Measurements from ENCODE around the gene UBE2R2.
A peak's percentile ranks its signal among the peaks of the same experiment; 100 is the strongest.
"Not testable (repeated sequence)": the region's sequence is repeated elsewhere in the genome, so short reads cannot be mapped to it uniquely, and the experiment has no call there.

The UBE2R2 gene

DNA sequence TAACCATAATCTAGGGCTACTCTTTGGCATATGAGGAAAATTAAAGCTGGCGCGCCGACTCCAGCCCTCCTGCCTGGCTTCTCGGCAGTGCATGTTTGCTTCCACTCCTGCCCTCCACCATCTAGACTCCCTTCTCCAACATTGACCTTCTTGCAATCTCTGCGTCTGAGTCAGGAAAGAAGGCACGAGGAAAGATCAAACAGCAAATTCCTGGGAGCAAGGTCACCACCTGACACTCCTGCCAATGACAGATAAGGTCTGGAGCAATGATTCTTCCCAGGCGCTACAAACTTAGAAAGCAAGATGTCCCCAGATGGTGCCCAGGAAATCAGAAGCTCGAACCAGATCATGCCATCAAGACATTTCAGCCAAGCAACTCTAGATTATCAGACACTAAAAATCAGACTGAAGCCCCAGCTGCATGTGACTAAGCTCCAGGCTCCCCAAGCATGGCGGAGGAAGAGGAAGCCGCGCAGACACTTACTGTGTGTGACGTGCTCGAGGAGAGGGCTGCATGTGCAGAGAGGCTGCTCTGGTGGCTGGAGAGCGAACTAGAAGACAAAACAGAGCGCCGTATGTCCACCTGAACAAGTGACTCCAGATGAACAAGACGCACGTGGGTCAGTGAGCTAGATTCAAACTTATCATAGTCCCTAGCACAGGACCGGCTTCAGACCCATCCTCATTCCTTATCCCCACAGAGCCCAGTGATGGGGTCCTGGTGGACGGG, 115.3 kb downstream of the UBE2R2 start:
- DNase-seq, result no peak

DNA sequence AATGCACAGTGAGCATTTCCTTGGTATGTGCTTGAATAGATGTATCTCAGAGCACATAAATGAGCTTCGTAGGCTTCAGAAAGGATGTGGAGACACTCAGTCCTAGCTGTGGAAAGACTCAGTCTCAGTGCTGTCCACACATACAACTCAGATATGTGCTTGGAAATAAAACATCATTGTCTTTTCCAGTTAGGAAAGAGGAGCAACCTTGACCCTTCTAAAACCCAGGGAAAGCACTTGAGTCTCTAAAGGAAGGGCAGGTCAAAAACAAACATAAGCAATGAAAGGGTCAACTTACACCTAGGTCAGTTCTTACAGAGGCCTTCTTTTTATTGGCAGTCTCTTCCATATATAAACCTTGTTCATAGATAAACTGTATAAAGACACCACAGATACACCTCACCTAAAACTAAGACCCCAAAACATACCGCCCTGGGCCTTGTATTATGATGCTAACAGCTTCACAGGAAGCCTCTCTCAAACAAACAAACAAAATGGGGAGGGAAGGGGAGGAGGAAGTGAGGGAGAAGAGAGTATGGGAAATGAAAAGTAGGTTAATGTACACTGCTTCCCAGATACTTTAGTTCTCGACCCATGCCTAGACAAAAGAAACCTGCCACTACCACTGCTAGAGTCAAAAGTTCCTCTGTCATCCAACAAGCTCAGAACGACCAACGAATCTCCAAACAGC, 117.4 kb downstream of the UBE2R2 start:
- DNase-seq, result no peak

DNA sequence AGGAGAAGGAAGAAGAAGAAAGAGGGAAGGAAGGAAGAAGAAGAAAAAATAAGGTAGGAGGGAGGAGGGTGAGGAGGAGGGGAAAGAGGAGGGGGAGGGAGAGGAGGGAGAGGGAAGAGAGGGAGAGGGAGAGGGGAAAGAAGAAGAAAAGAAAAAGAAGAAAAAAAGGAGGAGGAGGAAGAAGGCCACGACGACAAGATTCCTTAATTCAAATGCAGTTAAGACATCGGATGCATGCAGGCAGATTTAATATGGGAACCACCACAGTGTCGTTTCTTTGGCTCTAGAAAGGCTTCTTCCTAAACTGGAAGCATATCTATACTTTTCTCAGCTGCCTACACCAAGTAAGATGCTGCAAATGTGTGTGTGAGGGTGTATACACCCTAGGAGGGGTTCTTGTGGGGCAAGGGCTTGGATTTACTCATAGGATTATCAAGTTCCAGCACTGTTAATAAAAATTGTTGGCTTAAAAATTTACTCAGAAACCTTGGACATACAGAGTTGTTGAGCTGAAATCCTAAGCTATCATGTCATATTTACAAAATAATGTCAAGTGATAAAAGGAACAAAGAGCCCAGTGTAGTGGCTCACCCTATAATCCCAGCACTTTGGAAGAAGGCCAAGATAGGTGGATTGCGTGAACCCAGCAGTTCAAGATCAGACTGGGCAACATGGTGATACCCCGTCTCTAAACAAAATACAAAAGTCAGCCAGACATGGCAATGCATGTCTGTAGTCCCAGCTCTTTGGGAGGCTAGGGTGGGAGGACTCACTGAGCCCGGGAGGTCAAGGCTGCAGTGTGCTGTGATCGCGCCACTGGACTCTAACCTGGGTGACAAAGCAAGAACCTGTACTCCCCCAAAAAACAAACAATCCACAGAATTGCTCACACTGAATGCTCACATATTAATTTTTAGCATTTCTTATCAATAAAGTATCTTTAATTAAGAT, 123.2 kb downstream of the UBE2R2 start:
- DNase-seq, result no peak

DNA sequence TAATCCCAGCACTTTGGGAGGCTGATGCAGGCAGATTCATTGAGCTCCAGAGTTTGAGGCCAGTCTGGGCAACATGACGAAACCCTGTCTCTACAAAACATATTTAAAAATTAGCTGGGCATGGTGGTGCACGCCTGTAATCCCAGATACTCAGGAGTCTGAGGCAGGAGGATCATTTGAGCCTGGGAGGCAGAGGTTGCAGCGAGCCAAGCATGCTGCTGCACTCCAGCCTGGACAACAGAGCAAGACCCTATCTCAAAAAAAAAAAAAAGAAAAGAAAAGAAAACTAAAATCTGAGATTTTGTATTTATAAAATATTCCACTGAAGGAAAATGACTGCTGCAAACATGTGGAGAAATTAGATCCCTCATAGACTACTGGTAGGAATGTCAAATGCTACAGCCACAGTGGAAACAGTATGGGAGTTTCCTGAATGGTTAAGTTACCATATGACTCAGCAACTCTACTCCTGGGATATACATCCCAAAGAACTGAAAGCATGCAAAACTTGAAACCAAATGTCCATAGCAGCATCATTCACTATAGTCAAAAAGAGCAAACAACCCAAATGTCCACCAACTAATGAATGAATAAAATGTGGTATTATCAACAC, 125.6 kb downstream of the UBE2R2 start:
- no peak for DNase-seq

DNA sequence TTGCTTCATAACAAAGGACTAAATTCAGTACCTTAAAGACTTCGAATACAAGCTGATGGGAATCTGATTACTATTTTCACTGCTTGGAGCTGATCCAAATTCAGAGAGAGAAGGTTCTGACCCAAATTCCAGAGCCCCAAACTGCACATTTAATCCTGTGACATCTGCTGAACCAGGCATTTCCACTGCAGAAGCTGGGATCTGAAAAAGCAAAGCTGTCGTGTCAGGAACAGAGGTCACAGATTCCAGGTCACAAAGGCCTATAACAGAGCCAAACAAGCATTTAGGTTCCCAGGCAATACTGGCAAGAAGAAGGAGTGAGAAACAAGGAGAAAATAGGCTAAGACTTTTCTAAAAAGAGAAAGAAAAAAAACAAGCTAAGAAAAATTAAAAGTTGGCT, 126.4 kb downstream of the UBE2R2 start:
- DNase-seq, result no peak

DNA sequence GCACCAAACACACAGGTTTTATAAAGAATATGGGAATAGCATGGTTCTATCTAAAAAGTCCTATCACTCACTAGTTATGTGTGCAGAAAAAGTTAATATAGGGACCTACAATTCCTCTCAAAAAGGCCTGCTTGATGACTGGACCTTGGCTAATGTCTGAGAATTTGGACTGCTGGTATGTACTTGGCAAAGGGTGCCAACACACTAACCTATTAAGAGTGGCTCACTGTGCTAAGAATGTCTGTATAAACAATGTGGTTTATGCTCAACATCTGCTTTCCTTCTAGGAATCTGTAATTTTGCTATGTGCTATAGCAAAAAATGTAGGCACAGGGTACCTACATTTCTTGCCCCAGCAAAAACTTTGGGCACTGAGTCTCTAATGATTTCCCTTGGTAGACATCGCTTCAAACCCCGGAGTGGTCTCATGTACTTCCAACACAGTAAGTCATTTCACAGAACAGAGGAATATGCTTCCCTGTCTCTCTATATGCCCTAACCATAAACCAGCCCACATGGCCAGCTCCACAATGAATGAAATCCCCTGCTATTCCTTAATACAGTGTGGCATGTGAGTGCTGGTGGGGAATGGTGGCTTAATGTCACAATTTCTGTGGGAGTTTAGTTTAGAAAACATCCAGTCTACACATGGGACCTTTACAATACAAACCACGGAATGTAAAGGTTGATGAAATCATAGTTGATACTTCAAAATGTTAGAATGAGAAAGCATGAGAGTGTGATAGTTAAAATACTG, 130.0 kb downstream of the UBE2R2 start:
- no peak for DNase-seq

DNA sequence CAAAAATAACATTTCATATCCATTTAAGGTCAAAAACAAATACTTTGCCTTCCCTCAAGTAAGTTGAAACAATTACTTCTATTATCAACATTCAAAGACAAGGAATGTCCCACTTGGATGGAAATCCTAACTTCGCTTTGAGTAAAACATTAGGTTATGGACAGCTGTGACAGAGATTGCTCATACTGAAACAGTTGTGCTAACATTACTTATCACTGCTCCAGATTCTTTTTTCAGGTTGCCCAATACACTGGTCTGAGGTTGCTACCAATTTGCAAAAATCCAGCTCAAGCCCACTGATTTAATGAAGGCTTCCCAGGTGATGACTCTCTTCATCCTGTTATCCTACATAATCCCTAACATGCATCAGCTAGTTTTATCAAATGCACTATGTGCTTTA, 133.4 kb downstream of the UBE2R2 start:
- DNase-seq, result no peak

DNA sequence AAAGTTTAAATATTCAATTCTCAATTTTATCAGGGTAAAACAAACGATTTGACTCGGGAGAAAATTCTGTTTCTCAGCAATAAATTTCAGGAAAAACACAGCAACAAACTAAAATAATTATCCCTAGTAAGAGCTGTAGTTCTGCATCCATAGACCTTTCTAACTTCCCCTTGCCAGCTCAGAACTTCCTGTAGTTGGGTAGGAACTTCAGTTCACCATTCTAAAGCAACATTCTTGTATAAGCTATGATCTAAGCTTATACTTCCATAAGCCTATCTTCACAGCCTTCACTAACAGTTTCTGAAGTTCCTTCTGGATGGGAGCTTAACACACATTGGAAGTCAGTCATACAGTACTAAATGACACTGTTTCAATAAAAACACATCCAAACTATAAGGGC, 135.1 kb downstream of the UBE2R2 start:
- peak; percentile 13 for DNase-seq

DNA sequence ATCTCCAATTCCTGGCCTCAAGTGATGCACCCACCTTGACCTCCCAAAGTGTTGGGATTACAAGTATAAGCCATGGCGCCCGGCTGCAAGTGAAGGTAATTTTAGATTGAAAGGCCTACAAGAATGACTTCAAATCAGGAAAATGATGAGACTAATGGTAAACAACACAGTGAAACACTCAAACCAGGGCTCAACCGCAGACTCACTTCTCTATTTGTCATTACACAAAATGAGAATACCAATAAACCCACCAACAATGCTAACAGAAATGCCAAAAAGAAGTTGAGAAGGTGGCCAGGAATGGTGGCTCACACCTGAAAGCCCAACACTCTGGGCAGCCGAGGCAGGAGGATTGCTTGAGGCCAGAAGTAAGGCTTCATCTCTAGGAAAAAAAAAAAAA, 139.6 kb downstream of the UBE2R2 start:
- no peak for DNase-seq

DNA sequence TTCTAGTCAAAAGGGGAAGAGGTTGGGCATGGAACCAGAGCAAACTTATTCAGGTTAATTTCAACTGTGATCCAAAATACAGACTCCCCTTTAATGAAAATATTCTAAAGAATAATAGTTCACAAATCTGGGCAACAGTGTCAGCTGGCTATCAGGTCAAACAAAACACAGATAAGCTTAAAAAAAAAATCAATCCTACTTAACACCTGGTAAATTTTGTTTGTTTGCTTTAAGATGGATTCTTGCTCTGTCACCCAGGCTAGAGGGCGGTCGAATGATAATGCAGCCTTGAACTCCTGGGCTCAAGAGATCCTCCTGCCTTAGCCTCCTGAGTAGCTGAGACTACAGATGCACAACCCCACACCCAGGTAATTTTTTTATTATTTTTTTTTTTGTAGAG, 142.8 kb downstream of the UBE2R2 start:
- DNase-seq, result no peak

DNA sequence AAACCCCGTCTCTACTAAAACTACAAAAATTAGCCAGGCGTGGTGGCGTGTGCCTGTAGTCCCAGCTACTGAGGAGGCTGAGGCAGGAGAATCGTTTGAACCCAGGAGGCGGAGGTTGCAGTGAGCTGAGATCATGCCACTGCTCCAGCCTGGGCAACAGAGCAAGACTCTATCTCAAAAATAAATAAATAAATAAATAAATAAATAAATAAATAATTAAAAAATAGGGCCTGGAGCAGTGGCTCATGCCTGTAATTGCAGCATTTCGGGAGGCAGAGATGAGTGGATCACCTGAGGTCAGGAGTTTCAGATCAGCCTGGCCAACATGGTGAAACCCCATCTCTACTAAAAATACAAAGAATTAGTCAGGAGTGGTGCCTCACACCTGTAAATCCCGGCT, 145.5 kb downstream of the UBE2R2 start:
- not testable (repeated sequence) for DNase-seq

DNA sequence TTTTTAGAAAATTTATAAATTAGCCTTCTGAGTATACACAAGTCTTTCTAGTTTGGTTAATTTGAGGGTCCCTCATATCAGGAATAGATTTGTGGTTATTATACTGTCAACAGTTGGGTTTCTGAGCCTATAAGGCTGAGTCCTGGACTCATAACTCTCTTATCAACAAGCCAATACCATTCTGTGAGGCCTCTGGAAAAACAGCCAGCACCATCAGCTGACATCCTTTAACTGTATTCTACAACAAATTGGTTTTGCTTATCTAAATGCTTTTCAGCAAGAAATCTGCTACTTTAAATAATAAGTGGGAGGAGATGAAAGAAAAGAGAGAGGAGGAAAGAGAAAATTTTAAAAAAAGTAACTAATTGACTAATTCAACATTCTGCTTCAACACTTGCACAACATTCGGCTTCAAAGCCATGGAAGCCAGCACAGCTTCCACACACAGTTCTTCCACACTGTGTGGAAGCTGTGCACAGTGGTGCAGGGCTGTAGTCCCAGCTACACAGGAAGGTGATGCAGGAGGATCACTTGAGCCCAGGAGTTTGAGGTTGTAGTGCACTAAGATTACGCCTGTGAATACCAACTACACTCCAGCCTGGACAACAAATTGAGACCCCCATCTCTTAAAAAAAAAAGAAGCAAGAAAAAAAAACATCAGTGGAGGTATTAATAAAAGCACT, 147.3 kb downstream of the UBE2R2 start:
- peak; percentile 45 for DNase-seq
